Neural cell (in vitro differentiated cells): Measurements from ENCODE around the gene NBEA. TPM values are rescaled to one million over a fixed set of nuclear protein-coding genes. Genes with fewer than 3 reads are reported as not detected.

ENCODE experiments used
- H2AFZ ChIP-seq: fragments of 200-600, 300-800 bp; sonication (generic), shearing (Covaris generic); 2 replicates; pipeline ENCODE4 v1.6.0; 2014; ENCODE audit warnings: low read depth, mild to moderate bottlenecking, antibody characterized with exemption, low read length, moderate library complexity
- H3F3A ChIP-seq: fragments of 200-600 bp; shearing (Covaris generic); 2 replicates; pipeline ENCODE4 v1.6.1; 2016; ENCODE audit warnings: mild to moderate bottlenecking, moderate library complexity, mixed read lengths, antibody characterized with exemption, low read length; ENCODE audit not compliant: insufficient read depth, poor library complexity, severe bottlenecking
- H3K27ac ChIP-seq: fragments of 200-600, 300-800 bp; sonication (generic), shearing (Covaris generic); 2 replicates; pipeline ENCODE4 v1.5.1; 2014; ENCODE audit warnings: mild to moderate bottlenecking, low read length, moderate library complexity
- H3K27me3 ChIP-seq: fragments of 300-800, 200-600 bp; sonication (generic), shearing (Covaris generic); 2 replicates; pipeline ENCODE4 v1.6.0; 2014; ENCODE audit warnings: mild to moderate bottlenecking, low read depth, low read length, moderate library complexity; ENCODE audit not compliant: insufficient read depth
- H3K36me3 ChIP-seq: fragments of 300-800, 200-600 bp; sonication (generic), shearing (Covaris generic); 2 replicates; pipeline ENCODE4 v1.5.1; 2014; ENCODE audit warnings: mild to moderate bottlenecking, antibody characterized with exemption, low read length, moderate library complexity; ENCODE audit not compliant: insufficient read depth
- H3K4me2 ChIP-seq: fragments of 300-800, 200-600 bp; sonication (generic), shearing (Covaris generic); 2 replicates; pipeline ENCODE4 v1.6.0; 2014; ENCODE audit warnings: mild to moderate bottlenecking, low read length
- H3K4me3 ChIP-seq: fragments of 300-800, 200-600 bp; sonication (generic), shearing (Covaris generic); 2 replicates; pipeline ENCODE4 v1.5.1; 2014; ENCODE audit warnings: mild to moderate bottlenecking, low read length, moderate library complexity
- H3K79me2 ChIP-seq: fragments of 200-600 bp; shearing (Covaris generic); replicated peaks from 2 replicates; pipeline ENCODE4 v1.6.0; 2014; ENCODE audit warnings: mild to moderate bottlenecking, low read length, moderate library complexity; ENCODE audit not compliant: insufficient read depth
- H3K9ac ChIP-seq: fragments of 300-800, 200-600 bp; sonication (generic), shearing (Covaris generic); 2 replicates; pipeline ENCODE4 v1.6.1; 2016; ENCODE audit warnings: mild to moderate bottlenecking, low read length, mixed read lengths
- H3K9me2 ChIP-seq: fragments of 200-600 bp; shearing (Covaris generic); 2 replicates; pipeline ENCODE4 v1.6.1; 2016; ENCODE audit warnings: mild to moderate bottlenecking, low read length, mixed read lengths; ENCODE audit not compliant: insufficient read depth
- H3K9me3 ChIP-seq: fragments of 200-600, 300-800 bp; sonication (generic), shearing (Covaris generic); 2 replicates; pipeline ENCODE4 v1.6.1; 2016; ENCODE audit warnings: mild to moderate bottlenecking, mixed run types, low read length, moderate library complexity, mixed read lengths
- H4K20me1 ChIP-seq: fragments of 200-600 bp; shearing (Covaris generic); 2 replicates; pipeline ENCODE4 v1.6.1; 2016; ENCODE audit warnings: mild to moderate bottlenecking, mixed run types; ENCODE audit not compliant: insufficient read depth
- CTCF ChIP-seq: fragments of 450-650 bp; IDR thresholded peaks from 2 replicates; pipeline ENCODE4 v1.5.1; 2014; ENCODE audit warnings: antibody characterized with exemption, mild to moderate bottlenecking, moderate library complexity; ENCODE audit not compliant: poor library complexity, severe bottlenecking
- EP300 ChIP-seq: fragments of 450-650 bp; conservative IDR thresholded peaks from 2 replicates; pipeline ENCODE4 v1.6.1; 2014; ENCODE audit warnings: antibody characterized with exemption, mild to moderate bottlenecking, moderate library complexity; ENCODE audit not compliant: poor library complexity, severe bottlenecking
- EZH2 ChIP-seq: fragments of 200-600, 300-800 bp; shearing (Covaris generic), sonication (generic); IDR thresholded peaks from 2 replicates; pipeline ENCODE4 v1.6.1; 2014; ENCODE audit warnings: antibody characterized with exemption, low read length, borderline replicate concordance, mild to moderate bottlenecking; ENCODE audit not compliant: insufficient read depth, poor library complexity, severe bottlenecking
- MXI1 ChIP-seq: fragments of 450-650 bp; conservative IDR thresholded peaks from 2 replicates; pipeline ENCODE4 v1.6.1; 2014; ENCODE audit warnings: antibody characterized with exemption, mild to moderate bottlenecking; ENCODE audit not compliant: poor library complexity, severe bottlenecking
- POLR2AphosphoS5 ChIP-seq: IDR thresholded peaks from 2 replicates; pipeline ENCODE4 v1.6.1; 2012
- RAD21 ChIP-seq: fragments of 450-650 bp; conservative IDR thresholded peaks from 2 replicates; pipeline ENCODE4 v1.6.1; 2014; ENCODE audit warnings: antibody characterized with exemption, mild to moderate bottlenecking, moderate library complexity
- REST ChIP-seq: IDR thresholded peaks from 2 replicates; pipeline ENCODE4 v1.6.1; 2012; ENCODE audit warnings: borderline replicate concordance
- SMC3 ChIP-seq: fragments of 450-650 bp; conservative IDR thresholded peaks from 2 replicates; pipeline ENCODE4 v1.6.1; 2014; ENCODE audit warnings: antibody characterized with exemption, mild to moderate bottlenecking, moderate library complexity; ENCODE audit not compliant: poor library complexity
- TAF1 ChIP-seq: IDR thresholded peaks from 2 replicates; pipeline ENCODE4 v1.6.1; 2012; ENCODE audit warnings: low read depth
- polyA plus RNA-seq: library from polyadenylated mRNA; depleted of rRNA; stranded (reverse); fragments of >200 nt; gene quantifications from 2 replicates; pipeline ENCODE4 v1.2.3, GENCODE V29; 2014

Gene NBEA
- polyA plus RNA-seq, 1 donor from 2014 or later, result 55.8 TPM

DNA sequence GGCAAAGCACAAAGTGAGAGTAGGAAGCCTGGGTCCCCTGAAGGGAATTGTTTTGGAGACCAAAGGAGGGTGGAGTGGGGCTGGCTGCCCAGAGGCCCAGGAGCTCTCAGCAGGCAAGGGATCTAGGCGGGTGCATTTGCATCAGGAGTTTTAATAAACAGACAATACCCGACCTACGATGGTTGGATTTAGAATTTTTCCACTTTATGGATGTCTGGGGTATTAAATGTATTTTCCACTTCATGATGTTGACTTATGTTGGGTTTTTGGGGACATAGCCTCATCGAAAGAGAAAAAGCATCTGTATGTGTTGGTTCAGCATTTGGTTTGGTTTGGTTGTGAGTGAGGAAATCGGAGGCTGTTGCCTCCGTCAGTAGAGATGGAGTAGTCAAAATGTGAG, 739.6 kb downstream of the NBEA start:
- Histone ChIP-seq H3K79me2 (no peaks in the 10 kb centered on the region), H3K4me3 (no peak overlapping the region), H3K9ac (no peak overlapping the region), H4K20me1 (no peaks in the 10 kb centered on the region), H2AFZ (no peak overlapping the region), H3K27ac (no peak overlapping the region), H3K9me2 (no peaks in the 10 kb centered on the region), H3F3A (no peaks in the 10 kb centered on the region), H3K9me3 (no peaks in the 10 kb centered on the region), H3K4me2 (no peak overlapping the region), H3K27me3 (no peaks in the 10 kb centered on the region), H3K36me3 (no peaks in the 10 kb centered on the region)
- TF ChIP-seq RAD21, result no peak
- no peak for TF ChIP-seq REST
- no peak for TF ChIP-seq EZH2
- TF ChIP-seq EP300, result no peak
- TF ChIP-seq CTCF, result no peak
- no peak for TF ChIP-seq TAF1
- TF ChIP-seq POLR2AphosphoS5, result no peak
- no peak for TF ChIP-seq MXI1
- TF ChIP-seq SMC3, result no peak

GRCh38 chr13:35684432-35684831, 742.4 kb downstream of the NBEA start:
- TF ChIP-seq RAD21 (no peak), EZH2 (no peak)
- no peaks in the 10 kb centered on the region for H4K20me1 ChIP-seq

GRCh38 chr13:35687336-35687735, 745.3 kb downstream of the NBEA start:
- no peak overlapping the region for H3K9ac ChIP-seq
- H3K27ac ChIP-seq, result no peak overlapping the region
- H2AFZ ChIP-seq, result no peak overlapping the region
- H3K4me3 ChIP-seq, result no peak overlapping the region
- no peaks in the 10 kb centered on the region for H3F3A ChIP-seq
- no peaks in the 10 kb centered on the region for H3K79me2 ChIP-seq
- H3K36me3 ChIP-seq, result no peaks in the 10 kb centered on the region
- no peaks in the 10 kb centered on the region for H3K9me2 ChIP-seq
- H4K20me1 ChIP-seq, result no peaks in the 10 kb centered on the region
- H3K4me2 ChIP-seq, result no peak overlapping the region
- no peaks in the 10 kb centered on the region for H3K27me3 ChIP-seq
- no peaks in the 10 kb centered on the region for H3K9me3 ChIP-seq
- no peak for TF ChIP-seq RAD21
- TF ChIP-seq POLR2AphosphoS5, result no peak
- TF ChIP-seq TAF1, result no peak
- no peak for TF ChIP-seq MXI1
- no peak for TF ChIP-seq CTCF
- TF ChIP-seq REST, result no peak
- no peak for TF ChIP-seq EZH2
- no peak for TF ChIP-seq EP300
- no peak for TF ChIP-seq SMC3

More at GRCh38 chr13:35684432-35684831, 742.4 kb downstream of the NBEA start:
- no peaks in the 10 kb centered on the region for H3K36me3 ChIP-seq
- no peak overlapping the region for H3K27ac ChIP-seq
- H3K4me2 ChIP-seq, result no peak overlapping the region
- H3K9me3 ChIP-seq, result no peaks in the 10 kb centered on the region
- H3K9me2 ChIP-seq, result no peaks in the 10 kb centered on the region
- no peaks in the 10 kb centered on the region for H3F3A ChIP-seq
- H3K9ac ChIP-seq, result no peak overlapping the region
- H3K27me3 ChIP-seq, result no peaks in the 10 kb centered on the region
- H3K79me2 ChIP-seq, result no peaks in the 10 kb centered on the region
- no peak overlapping the region for H3K4me3 ChIP-seq
- H2AFZ ChIP-seq, result no peak overlapping the region
